ENCODE measurements around the gene FOS.
A peak's percentile ranks its signal among the peaks of the same experiment; 100 is the strongest.
"Not testable (repeated sequence)": the region's sequence is repeated elsewhere in the genome, so short reads cannot be mapped to it uniquely, and the experiment has no call there.

Gene FOS

DNA sequence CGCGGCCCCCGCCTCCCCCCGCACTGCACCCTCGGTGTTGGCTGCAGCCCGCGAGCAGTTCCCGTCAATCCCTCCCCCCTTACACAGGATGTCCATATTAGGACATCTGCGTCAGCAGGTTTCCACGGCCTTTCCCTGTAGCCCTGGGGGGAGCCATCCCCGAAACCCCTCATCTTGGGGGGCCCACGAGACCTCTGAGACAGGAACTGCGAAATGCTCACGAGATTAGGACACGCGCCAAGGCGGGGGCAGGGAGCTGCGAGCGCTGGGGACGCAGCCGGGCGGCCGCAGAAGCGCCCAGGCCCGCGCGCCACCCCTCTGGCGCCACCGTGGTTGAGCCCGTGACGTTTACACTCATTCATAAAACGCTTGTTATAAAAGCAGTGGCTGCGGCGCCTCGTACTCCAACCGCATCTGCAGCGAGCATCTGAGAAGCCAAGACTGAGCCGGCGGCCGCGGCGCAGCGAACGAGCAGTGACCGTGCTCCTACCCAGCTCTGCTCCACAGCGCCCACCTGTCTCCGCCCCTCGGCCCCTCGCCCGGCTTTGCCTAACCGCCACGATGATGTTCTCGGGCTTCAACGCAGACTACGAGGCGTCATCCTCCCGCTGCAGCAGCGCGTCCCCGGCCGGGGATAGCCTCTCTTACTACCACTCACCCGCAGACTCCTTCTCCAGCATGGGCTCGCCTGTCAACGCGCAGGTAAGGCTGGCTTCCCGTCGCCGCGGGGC is at the start of gene FOS:
Gene FOS (plus strand): TSS at position 407 of the 731 bp plus-strand sequence. CDS start 155 bp downstream, at position 562.
- peak; percentile 96 for DNase-seq

DNA sequence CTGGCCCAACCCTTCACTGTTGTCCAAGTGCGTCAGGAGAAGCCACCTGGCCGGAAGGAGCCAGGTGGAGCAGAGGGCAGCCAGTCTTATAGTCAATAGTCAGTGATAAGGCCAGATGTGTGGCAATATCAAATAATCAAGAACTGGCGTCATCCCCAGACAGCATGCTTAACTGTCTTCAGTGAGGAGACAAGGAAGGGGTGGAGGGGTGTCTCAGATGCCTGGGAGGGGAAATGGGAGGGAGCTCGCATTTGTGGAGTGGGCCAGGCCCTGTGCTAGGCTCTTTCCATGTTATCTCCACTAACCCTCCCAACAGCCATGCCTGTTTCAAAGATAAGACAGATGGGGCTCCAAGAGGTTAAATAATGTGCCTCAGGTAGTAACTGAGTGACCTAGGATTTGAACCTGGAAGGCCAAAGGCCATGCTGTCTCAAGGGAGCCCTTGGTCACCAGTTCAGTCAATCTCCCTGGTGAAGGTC is 48.9 kb upstream of the FOS start:
- no peak for DNase-seq

DNA sequence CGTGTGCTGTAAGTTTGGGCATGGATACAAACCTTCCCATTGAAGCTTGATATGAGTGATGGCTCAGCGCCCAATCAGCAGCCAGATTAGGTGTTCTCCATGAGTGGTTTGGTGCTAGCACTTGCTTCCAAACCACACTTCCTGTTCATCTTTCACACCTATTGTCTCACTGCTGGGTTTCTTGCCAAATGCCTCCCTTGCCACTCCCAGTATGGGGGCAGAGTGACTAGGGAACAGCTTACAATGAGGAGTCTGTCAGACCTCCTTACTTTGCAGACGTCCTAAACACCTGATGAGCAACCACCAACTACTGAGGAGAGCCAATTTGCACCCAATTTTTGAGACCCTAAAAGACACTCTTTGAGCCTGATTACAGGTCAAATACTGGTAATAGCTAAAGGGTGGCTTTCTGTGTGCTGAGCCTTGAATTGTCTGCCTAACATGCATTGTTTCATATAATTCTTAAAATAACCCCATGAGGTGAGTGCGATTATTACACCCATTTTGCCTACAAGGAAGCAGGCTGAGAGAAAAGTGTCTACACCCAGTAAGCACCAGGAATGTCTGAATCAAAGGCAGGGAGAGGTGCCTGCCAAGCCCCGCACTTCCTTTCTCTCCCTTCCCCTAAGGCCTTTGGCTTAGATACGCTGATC is 48.4 kb upstream of the FOS start:
- no peak for DNase-seq

DNA sequence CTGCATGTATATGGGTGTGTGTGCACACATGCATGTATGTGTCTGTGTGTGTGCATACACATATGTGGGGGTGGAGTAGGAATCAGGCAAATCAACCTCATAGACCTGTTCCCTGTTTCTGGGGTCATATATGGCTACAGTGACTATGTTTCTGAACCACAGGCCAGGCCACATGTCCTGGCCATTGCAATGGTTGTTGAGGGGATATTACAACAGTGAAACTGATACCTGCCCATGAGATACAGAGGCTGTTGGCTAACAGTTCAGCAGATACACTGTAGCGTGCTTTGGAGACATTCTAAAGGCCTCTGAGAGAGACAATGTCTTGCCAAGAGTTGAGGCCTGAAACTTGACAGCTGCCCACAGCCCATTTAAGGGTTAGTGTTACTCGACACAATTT is 47.3 kb upstream of the FOS start:
- no peak for DNase-seq

DNA sequence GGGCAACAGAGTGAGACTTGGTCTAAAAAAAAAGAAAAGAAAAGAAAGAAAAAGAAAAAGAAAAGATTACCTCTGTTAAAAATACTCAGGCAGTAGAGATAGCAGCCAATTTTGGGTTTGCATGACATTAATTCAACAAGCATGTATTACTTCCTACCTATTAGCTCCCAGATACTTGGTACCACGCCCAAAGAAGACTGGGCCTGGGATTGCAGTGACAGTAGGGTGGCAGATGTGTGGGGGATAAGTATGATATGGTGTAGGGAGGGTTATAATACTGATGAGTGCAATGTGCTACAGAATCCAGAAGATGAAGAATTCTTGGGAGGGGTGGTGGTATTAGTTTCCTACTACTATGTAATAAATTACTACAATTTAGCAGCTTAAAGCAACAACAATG is 46.4 kb upstream of the FOS start:
- DNase-seq = no peak

DNA sequence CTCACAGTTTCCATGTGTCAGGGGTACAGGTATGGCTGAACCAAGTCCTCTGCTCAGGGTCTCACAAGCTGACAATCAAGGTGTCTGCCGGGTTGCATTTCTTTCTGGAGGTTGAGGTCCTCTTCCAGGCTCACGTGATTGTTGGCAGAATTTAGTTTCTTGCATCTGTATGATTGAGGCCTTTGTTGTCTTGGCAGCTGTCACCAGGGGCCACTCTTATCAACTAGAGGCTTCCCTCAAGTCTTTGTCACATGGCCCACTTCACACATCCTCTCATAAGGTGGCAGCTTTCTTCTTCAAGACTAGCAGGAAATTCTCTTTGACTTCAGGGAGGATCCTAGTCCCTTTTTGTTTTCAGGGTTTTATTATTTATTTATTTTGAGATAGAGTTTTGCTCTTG is 46.0 kb upstream of the FOS start:
- DNase-seq = no peak

DNA sequence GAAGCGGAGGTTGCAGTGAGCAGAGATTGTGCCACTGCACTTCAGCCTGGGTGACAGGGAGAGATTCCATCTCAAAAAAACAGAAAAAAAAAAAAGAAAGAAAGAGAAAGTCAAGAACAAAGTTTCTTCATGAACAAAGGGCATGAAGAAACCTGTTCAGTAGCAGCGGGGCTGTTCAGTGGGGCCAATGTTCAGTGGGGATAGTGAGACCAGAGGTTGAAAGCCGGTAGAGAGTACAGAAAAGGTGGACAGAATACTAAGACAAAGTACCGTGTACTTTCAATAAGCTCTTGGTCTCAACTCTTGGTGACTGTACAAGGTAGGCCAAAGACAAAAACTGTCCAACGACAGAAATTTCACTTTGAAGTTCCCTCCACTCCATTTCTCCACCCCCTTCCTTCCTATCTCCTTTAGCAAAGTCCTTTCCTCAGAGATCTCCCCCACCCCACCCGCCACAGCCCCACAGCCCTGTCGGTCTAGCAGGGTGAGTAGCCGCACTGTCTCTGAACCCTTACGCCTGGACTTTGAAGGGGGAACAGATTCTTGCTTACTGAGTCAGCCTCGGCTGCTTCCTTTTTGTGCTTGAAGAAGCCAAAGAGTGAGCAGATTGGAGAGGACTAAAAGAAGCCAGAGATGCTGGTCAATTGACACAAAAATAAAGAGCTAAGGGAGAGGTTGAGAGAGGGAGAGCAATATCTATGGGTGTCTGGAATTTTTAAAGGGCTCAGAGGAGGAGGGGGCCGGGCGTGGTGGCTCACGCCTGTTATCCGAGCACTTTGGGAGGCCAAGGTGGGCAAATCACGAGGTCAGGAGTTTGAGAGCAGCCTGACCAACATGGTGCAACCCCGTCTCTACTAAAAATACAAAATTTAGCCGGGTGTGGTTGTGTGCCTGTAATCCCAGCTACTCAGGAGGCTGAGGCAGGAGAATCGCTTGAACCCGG is 44.2 kb upstream of the FOS start:
- DNase-seq = peak; percentile 60

DNA sequence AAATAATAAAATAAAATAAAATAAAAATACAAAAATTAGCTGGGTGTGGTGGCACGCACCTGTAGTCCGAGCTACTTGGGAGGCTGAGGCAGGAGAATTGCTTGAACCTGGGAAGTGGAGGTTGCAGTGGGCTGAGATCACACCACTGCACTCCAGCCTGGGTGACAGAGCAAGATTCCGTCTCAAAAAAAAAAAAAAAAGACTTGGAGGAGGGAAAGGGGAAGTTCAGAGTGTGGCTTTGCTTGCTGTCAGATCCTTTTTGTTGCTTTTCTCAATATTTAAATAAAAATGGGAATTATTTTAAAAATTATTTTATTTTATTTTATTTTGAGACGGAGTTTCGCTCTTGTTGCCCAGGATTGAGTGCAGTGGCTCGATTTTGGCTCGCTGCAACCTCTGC is 43.4 kb upstream of the FOS start:
- not testable (repeated sequence) for DNase-seq

DNA sequence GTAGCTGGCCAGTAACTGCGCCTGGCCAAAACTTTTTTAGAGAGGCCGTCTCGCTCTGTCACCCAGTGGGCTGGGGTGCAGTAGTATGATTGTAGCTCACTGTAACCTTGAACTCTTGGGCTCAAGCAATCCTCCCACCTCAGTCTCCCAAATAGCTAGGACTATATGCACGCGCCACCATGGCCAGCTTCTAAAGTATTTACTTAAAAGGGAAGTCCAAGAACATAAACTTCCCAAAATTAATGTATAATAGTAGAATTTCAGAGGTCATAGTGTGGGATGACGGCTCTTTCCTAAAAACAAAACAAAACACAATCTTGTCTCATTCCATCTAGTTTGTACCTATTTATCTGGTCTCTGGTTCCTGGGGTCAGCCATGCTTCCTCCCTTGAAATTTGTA is 42.2 kb upstream of the FOS start:
- DNase-seq = no peak

DNA sequence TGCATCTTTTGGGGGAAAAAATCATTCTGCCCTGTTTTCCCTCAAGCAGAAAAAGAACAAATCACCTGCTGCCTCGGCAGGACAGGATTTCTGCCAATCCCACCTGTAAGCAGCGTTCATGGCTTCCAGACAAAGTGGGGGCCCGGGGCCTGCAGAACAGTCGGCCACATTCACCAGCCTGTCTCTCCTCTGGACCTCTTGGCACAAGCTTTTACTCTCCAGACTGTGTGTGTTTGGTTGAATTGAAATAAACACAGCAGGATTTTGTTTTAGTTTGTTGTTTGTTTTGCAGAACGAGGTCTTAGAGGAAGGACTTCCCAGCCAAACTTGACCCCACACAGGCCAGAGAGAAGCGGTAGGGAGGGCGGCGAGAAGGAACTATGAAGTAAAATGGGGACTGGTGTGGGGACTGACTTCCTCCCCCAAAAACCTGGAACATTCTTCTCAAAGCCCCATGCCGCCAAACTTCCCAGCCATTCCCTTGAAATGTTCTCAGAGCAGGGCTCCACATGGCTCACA is 41.7 kb upstream of the FOS start:
- DNase-seq = no peak

DNA sequence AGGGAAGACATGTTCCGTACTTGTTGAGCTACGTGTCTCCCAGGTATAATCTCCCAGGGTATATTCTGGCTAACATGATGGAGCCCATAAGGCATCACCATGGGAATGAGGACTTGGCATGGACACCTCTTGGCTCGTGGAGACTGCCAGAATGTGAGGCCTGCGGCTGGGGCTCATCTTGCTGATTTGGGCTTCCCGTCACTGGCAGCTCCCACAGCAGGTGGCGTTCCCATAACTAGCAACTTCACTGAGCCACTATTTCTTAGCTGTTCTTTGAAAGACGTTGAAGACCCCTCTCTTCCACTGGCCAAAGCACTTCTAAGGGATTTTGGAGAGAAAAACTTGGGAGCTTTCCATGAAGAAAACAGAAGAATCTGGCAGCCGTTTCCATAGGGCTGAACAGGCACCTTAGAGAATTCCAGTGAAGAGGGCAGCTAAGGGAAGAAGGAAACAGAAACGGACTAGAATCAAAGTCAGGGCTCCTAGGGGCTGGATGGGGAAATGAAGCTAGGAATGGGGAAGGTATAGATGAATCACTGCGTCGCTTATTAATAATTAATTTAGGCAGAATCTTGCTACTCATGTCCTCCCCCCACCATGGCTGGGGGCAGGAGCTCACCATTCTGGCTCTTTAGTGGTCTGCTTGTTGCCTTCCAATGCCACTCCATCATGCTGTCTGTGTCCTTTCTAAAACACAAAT is 39.7 kb upstream of the FOS start:
- peak; percentile 70 for DNase-seq

DNA sequence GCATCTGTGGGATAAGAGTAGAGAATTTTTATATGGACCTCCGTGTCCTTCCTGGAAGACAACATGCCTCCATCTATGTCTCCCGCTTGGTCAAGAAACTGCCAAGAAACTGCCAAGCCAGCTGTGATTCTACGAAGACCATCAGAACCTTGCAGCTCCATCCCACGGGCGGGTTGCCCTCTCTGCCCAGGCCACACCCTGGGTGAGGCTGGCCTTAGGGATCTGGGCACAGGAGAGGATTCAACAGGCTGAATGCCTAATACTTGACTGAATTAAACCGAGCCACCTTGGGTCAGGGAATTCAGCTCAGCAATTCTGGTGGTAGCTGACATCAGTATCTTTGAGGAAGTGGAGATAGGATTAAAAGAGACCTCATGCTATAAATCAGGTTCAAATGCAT is 37.8 kb upstream of the FOS start:
- no peak for DNase-seq

DNA sequence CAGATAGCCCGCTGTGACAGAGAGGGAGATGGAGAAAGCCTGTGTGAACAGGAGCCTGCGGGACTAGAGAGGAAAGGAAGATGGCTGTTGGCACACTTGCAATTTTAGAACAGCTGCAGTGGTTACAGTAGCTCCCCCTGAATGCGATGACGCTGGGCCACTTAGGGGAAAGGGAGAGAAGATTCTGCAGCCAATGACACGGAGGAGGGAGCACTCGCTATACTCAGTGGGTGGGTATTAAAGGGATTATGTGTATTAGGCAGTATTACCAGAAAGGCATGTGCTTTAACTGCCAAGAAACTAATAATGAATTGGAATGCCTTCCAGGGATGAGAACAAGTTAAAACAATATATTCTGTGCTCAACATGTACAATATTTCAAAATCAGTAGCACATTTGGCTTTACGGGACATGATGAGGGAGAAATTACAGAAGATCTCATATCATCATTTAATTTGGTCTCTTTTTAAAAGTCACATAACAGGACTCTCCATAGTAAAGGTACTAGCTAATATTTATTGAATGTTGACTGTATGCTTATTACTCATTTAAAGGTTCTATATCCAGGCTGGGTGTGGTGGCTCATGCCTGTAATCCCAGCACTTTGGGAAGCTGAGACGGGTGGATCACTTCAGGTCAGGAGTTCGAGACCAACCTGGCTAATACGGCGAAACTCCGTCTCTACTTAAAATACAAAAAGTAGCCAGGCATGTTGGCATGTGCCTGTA is 35.9 kb upstream of the FOS start:
- peak; percentile 95 for DNase-seq

DNA sequence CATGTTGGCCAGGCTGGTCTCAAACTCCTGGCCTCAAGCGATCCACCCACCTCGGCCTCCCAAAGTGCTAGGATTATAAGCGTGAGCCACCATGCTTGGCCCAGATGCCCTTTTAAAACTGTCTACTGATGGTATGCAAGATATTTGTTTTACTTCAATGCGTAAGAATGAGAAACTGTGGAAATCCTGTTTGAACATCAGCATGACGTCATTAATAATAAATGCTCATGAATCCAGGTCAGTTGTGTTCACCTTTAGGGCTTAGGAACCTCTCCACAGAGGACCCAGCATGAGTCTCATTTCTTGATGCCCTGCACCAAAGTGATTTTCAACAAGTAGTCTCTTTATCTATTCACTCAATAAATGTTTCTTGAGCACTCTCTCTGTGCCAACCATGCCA is 34.5 kb upstream of the FOS start:
- DNase-seq = no peak

DNA sequence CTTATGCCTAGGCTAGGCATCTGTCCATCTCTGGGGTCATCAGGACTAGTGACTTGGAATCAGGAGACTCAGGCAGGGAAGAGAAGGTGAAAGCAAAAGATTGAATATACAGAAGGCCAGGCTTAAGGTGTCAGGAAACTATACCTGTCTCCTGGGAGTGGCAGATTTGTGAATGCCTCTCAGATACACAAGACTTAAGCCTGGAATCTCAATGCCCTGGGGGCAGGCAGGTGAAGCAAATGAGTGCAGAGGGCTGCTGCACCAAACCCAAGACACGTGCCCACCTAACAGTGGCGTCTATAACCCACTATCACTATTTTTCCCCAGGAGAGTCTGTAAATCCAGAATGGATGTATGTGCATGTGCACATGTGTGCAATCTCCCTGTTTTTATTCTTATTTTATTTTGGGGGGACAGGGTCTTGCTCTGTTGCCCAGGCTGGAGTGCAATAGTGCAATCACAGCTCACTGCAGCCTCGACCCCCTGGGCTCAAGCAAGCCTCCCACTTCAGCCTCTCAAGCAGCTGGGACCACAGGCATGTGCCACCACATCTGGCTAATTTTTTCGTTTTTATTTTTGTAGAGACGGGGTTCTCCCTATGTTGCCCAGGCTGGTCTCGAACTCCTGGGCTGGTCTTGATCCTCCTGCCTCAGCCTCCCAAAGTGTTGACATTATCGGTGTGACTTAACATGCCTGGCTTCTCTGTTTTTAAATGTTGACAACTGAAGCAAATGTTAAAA is 31.9 kb upstream of the FOS start:
- DNase-seq = no peak

DNA sequence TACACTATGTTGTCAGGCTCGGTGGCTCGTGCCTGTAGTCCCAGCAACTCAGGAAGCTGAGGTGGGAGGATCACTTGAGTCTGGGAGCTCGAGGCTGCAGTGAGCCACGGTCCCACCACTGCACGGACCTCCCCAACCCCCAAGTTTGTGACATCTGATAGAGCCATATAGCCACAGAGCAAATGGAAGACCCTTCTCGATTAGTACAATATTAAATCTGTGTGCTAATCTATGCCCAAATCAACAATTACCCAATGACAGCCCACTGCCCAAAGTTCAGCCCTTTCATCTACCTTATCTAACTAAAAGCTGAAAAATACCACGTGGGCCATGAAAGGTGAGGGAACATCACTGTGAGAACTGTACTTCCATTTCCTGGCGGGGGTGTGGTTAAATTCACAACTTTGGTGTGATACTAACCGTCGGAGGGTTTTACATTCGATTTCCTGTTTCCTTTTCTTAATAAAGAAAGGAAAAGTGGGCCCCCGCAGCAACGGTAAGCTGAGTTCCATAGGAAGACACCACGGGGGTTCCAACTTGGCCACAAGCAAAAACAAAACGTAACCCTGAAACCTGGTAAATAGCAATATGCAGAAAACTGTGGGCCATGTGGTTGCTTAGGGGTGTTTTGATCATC is 31.2 kb upstream of the FOS start:
- DNase-seq = no peak

DNA sequence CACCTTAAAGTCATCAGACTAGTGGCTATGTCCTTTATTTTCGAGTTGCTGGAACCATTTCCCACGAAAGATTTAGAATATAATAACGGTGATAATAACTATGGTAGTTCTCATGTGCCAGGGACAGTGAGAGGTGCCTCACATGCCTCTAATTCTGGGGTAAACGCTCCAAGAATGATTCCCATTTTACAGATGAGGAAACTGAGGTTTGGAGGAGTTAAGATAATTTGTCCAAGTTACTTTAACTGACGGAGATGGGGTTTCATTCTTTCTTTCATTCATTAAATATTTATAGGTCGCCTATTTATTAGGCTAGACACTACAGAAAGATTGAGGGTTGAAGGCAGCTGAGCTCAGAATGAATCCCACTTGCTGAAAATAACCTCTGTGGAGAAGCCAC is 30.7 kb upstream of the FOS start:
- no peak for DNase-seq

DNA sequence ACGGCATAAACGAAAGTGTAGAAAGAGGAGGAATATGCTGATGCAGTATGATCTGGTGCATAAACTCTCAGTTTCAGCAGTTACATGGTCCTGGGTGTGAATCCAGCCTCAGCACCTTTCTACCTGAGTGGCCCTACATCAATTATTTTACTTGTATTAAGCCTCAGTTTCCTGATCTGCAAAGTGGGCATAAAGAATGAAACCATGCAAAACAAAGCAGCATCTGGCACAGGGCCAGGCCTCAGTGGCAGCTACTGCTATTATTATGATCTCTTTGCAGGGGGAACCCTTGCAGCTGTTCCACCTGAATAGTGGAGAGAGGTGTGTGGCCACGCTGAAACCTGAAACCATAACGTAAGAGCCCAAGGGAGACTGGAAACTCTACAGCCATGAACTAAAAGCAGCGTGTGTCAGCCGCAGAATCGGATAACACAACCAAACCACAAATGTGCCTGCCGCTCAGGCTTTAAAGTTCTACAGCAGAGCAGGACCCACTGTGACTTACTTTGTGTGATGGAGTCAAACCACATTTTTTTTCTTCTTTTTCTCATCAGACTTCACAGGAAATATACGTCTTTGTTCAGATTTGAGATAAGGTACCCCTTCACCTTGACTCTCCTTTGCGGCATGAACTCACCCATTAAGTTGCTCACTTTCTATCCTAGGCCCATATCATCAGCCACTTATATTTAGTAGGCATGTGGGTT is 29.2 kb upstream of the FOS start:
- DNase-seq = peak; percentile 52

DNA sequence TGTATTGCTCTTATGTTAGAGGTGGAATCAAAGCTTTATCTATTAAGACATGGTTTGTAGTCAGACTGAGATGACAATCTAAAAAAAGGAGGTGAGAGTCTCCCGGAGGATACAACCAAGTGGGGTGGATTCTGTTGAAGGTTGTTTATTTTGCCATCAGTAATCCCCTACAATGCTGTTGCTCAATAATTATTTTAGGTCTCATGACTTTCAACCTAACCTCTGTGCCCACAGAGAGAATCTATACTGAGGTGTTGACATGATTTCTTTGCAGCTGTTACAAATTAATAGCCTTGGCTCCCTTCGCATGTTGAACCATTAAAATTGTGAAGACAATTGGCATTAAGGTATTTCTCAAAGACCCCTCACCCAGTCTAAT is 28.7 kb upstream of the FOS start:
- DNase-seq = no peak

DNA sequence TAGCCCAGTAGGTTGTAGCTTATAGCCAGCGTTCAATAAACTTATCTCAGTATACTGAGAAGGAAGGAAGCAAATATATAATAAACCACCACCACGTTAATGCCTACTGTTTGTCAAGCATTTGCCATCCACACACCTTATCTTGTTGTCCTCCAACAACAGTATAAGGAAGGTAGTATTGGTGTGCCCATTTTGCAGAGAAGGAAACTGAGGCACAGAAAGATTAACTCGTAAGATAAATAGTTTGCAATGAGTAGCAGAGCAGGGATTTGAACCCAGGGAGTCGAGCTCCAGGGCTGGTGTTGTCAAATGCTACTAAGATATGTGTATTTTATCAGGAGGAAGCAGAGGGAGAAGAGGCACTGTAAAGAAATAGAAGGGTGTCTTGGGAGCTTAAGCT is 27.8 kb upstream of the FOS start:
- no peak for DNase-seq
